Colonic mucosa (tissue), 4 donors: ENCODE measurements around the gene CMKLR1. TPM values are rescaled to one million over a fixed set of nuclear protein-coding genes. Genes with fewer than 3 reads are reported as not detected.

Experiments used
- DNase-seq: peaks from one replicate; pipeline ENCODE4 v3.0.0-alpha.2; 2020
- H3K27ac ChIP-seq: fragments of 200-600 bp; one replicate; pipeline ENCODE4 v1.8.0; 2021
- H3K27me3 ChIP-seq: fragments of 200-600 bp; one replicate; pipeline ENCODE4 v1.8.0; 2021
- H3K36me3 ChIP-seq: fragments of 200-600 bp; one replicate; pipeline ENCODE4 v1.8.0; 2021
- H3K4me1 ChIP-seq: fragments of 200-600 bp; one replicate; pipeline ENCODE4 v1.8.0; 2021; ENCODE audit warnings: mild to moderate bottlenecking
- H3K4me3 ChIP-seq: fragments of 200-600 bp; one replicate; pipeline ENCODE4 v1.8.0; 2021
- H3K9ac ChIP-seq, 2 donors: one replicate each; pipeline ENCODE4 v1.7.0; 2013; ENCODE audit warnings: control low read depth in 2 of 2, low read depth in 2 of 2, low read length in 2 of 2
- H3K9me3 ChIP-seq: fragments of 200-600 bp; one replicate; pipeline ENCODE4 v1.8.0; 2021
- CTCF ChIP-seq: fragments of 200-600 bp; IDR thresholded peaks from one replicate; pipeline ENCODE4 v1.8.0; 2022; ENCODE audit warnings: antibody characterized with exemption, mild to moderate bottlenecking
- intact Hi-C: fragments of 100-400 bp; cut with DNase I; formaldehyde crosslinking; loops from one replicate; pipeline ENCODE4 v1.14.1; 2022
- total RNA-seq, 2 donors: library from RNA; stranded (reverse); fragmentation: NEBNext Ultra II Directional in 1 of 2; extraction: Animal tissue kit (Norgen Biotek cat#: 25700) in 1 of 2; gene quantifications; one replicate each; pipeline ENCODE4 v1.2.1, GENCODE V29; 2021
- donor health status: healthy.
- donor health status: DM: no; HTN: no; CAD: no.
- donor health status: DM: no; HTN: no; CAD: no.

Gene CMKLR1
- total RNA-seq, 2 donors from 2014 or later = 3.0 to 4.9 TPM

DNA sequence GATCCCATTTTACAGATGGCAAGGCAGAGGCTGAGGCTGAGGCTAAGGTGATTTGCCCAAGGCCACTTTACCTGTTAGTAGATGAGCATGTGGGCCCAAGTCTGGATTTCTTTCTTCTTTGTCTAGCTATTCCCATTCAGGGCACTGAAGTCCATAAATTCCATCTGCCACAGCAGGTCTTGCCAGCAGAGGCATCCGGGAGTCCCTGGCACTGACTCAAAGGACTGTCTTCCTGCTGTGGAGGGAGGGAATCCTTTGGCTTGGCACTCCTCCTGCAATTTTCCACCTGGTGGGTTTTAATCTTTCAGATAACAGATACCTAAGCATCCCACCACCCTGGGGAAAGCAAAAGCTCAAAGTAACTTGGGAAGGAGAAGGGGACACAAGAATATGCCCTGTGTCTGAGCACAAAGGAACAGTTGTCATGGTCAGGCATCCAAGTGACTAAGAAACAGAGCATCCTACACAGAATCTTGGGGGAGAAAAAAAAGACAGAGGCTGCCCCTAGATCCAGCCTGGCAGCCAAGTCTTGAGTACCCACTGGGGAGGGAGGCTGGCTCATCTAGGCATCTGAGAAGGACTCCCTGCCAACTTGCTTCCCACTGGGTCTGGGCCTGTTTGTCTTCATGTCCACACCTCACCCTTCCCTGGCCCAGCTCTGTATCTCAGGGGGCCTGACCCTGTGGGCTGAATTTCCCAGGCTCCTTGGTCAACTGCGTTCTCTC, 35.6 kb upstream of the CMKLR1 start:
- no peak for TF ChIP-seq CTCF
- no peaks in the 10 kb centered on the region for H3K36me3 ChIP-seq
- DNase-seq = no peak
- no peak overlapping the region for H3K4me3 ChIP-seq
- no peaks in the 10 kb centered on the region for H3K4me1 ChIP-seq
- H3K9me3 ChIP-seq = no peaks in the 10 kb centered on the region
- intact Hi-C loops = no loop called here
- H3K27me3 ChIP-seq = no peaks in the 10 kb centered on the region
- no peak overlapping the region for H3K9ac ChIP-seq
- no peak overlapping the region for H3K27ac ChIP-seq

GRCh38 chr12:108373111-108373510, 34.0 kb upstream of the CMKLR1 start:
- no peak overlapping the region for H3K9ac ChIP-seq
- H3K27me3 ChIP-seq = no peaks in the 10 kb centered on the region
- intact Hi-C loops = no loop called here
- H3K4me3 ChIP-seq = no peak overlapping the region
- no peak for TF ChIP-seq CTCF
- H3K27ac ChIP-seq = no peak overlapping the region
- no peaks in the 10 kb centered on the region for H3K4me1 ChIP-seq
- no peaks in the 10 kb centered on the region for H3K36me3 ChIP-seq
- H3K9me3 ChIP-seq = no peaks in the 10 kb centered on the region
- DNase-seq = no peak

GRCh38 chr12:108371801-108372344, 32.8 kb upstream of the CMKLR1 start:
- Histone ChIP-seq H3K9ac (no peak overlapping the region), H3K9me3 (no peaks in the 10 kb centered on the region), H3K4me1 (no peaks in the 10 kb centered on the region), H3K4me3 (no peak overlapping the region), H3K27me3 (no peaks in the 10 kb centered on the region), H3K27ac (no peak overlapping the region), H3K36me3 (no peaks in the 10 kb centered on the region)
- intact Hi-C loops = no loop called here
- DNase-seq = no peak
- no peak for TF ChIP-seq CTCF

DNA sequence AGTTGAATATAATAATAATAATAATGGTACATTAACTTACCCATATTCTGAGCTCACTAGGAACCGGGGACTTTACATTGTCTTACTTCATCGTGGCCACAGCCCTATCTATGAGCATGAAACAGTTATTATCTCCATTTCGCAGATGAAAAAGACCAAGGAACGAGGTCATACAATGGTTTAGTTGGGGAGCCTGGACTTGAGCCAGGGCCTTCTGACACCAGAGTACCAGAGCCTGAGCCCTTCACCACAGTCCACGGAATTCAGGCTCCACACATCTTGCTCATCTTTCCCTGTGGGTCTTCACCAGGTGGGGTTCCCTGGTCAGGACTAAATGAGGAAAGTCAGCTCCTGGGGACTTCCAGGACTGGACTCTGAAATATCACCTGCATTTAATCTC, 31.3 kb upstream of the CMKLR1 start:
- Histone ChIP-seq H3K9me3 (no peaks in the 10 kb centered on the region), H3K4me3 (no peak overlapping the region), H3K4me1 (no peaks in the 10 kb centered on the region), H3K36me3 (no peaks in the 10 kb centered on the region), H3K27ac (no peak overlapping the region), H3K9ac (no peak overlapping the region), H3K27me3 (no peaks in the 10 kb centered on the region)
- intact Hi-C loops = no loop called here
- DNase-seq = no peak
- TF ChIP-seq CTCF = no peak

- Histone ChIP-seq H3K36me3 (no peaks in the 10 kb centered on the region), H3K9ac (no peak overlapping the region), H3K27me3 (no peaks in the 10 kb centered on the region), H3K9me3 (no peaks in the 10 kb centered on the region), H3K4me1 (no peaks in the 10 kb centered on the region), H3K27ac (no peak overlapping the region), H3K4me3 (no peak overlapping the region)
- intact Hi-C loops = no loop called here
- no peak for DNase-seq
- TF ChIP-seq CTCF = no peak
Observed at GRCh38 chr12:108369736-108370396, 30.8 kb upstream of the CMKLR1 start.
